Peyer's patch (tissue), 4 donors: ENCODE data around the gene RTP3. TPM values are rescaled to one million over a fixed set of nuclear protein-coding genes. Genes with fewer than 3 reads are reported as not detected.

Experiments used
- DNase-seq, 3 donors: peaks; one replicate each; pipeline ENCODE4 v3.0.0-alpha.2; 2017 to 2019
- H3K27ac ChIP-seq, 4 donors: fragments of 200-600 bp; sonication (generic); one replicate each; pipeline ENCODE4 v1.5.1; 2016 to 2019
- H3K27me3 ChIP-seq, 2 donors: fragments of 200-600 bp; sonication (generic); one replicate each; pipeline ENCODE4 v1.5.1; 2019
- H3K36me3 ChIP-seq, 3 donors: fragments of 200-600 bp; sonication (generic); one replicate each; pipeline ENCODE4 v1.5.1; 2016 to 2019
- H3K4me1 ChIP-seq, 4 donors: fragments of 200-600 bp; sonication (generic); one replicate each; pipeline ENCODE4 v1.5.1; 2016 to 2019
- H3K4me3 ChIP-seq, 4 donors: fragments of 200-600 bp; sonication (generic); 1 replicate in 3 of 4; 2 replicates in 1 of 4; pipeline ENCODE4 v1.5.1; 2016 to 2019; ENCODE audit warnings: mild to moderate bottlenecking in 1 of 4
- H3K9me3 ChIP-seq, 4 donors: fragments of 200-600 bp; sonication (generic); one replicate each; pipeline ENCODE4 v1.5.1; 2016 to 2019; ENCODE audit warnings: mild to moderate bottlenecking in 1 of 4
- CTCF ChIP-seq, 6 experiments: fragments of 450-650 bp in 4 of 6; fragments of 200-600 bp in 2 of 6; sonication (generic) in 1 of 6; IDR thresholded peaks; one replicate each; pipeline ENCODE4 v1.5.1; 2017 to 2019; ENCODE audit warnings: antibody characterized with exemption in 6 of 6, mild to moderate bottlenecking in 3 of 6, moderate library complexity in 1 of 6
- POLR2A ChIP-seq, 2 donors: fragments of 450-650 bp; IDR thresholded peaks; one replicate each; pipeline ENCODE4 v1.5.1; 2017; ENCODE audit warnings: antibody characterized with exemption in 2 of 2, mild to moderate bottlenecking in 2 of 2, moderate library complexity in 2 of 2
- total RNA-seq, 4 donors: library from RNA; depleted of rRNA; stranded (reverse); fragments of >200 nt; gene quantifications; one replicate each; pipeline ENCODE4 v1.1.0, GENCODE V29; 2016

RTP3 gene
- total RNA-seq, 4 donors from 2014 or later: not detected

GRCh38 chr3:46549408-46549904, 51.7 kb downstream of the RTP3 start:
- Histone ChIP-seq H3K4me3 (no peak overlapping the region), H3K27ac (no peak overlapping the region), H3K27me3 (no peaks in the 10 kb centered on the region), H3K9me3 (no peaks in the 10 kb centered on the region), H3K36me3 (no peaks in the 10 kb centered on the region), H3K4me1 (no peaks in the 10 kb centered on the region)
- DNase-seq: peak in 1 of 3 donors; percentile 15
- TF ChIP-seq CTCF (IDR thresholded peaks at IDR 0.05) (no peak), POLR2A (IDR thresholded peaks at IDR 0.05) (no peak)

DNA sequence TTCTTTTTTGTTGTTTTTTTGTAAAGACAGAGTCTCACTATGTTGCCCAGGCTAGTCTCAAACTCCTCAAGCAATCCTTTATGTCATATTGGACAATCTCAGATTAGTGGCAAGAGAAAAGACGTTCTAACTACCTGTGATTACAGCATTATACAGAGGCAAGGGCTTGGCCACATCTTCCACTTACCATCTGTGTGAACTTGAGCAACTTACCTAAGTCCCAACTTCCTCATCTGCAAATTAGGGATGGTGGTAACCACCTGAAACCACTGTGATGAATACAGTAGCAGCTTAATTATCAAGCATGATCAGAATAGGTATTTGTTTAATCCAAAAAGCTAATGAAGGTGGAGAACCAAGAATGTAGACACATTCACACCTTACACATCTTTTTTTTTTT, 52.2 kb downstream of the RTP3 start:
- no peak overlapping the region for H3K27ac ChIP-seq
- H3K4me1 ChIP-seq: no peaks in the 10 kb centered on the region
- TF ChIP-seq CTCF (IDR thresholded peaks at IDR 0.05) (no peak), POLR2A (IDR thresholded peaks at IDR 0.05) (no peak)
- H3K9me3 ChIP-seq: no peaks in the 10 kb centered on the region
- H3K27me3 ChIP-seq: no peaks in the 10 kb centered on the region
- no peaks in the 10 kb centered on the region for H3K36me3 ChIP-seq
- DNase-seq: peak in 1 of 3 donors; percentile 15
- H3K4me3 ChIP-seq: no peak overlapping the region

Other genes starting within 250 kb of the RTP3 start
- gene CCR2, start 143.9 kb upstream of the RTP3 start, total RNA-seq: 1 to 10 TPM in 1 of 4 donors, under 1 TPM in 2, not detected in 1; 0.70 to 4.1 (median 0.80) TPM
- 1 to 10 TPM in 2 of 4 donors, under 1 TPM in 2; 0.66 to 1.7 (median 1.1) TPM for gene CCR5, start 127.0 kb upstream of the RTP3 start, total RNA-seq
- gene CCRL2, start 90.7 kb upstream of the RTP3 start, total RNA-seq: 10 to 100 TPM in 3 of 4 donors, not detected in 1; 13.5 to 21.2 (median 16.0) TPM
- gene LTF, start 33.1 kb upstream of the RTP3 start, total RNA-seq: 10 to 100 TPM in 1 of 4 donors, 1 to 10 TPM in 1, under 1 TPM in 1, not detected in 1; 0.38 to 12.4 (median 1.1) TPM
- 10 to 100 TPM in 1 of 4 donors, 1 to 10 TPM in 1, under 1 TPM in 2; 0.35 to 23.9 (median 1.3) TPM for gene LRRC2, start 68.3 kb downstream of the RTP3 start, total RNA-seq
- not detected for gene FAM240A, start 114.5 kb downstream of the RTP3 start, total RNA-seq
- gene ALS2CL, start 195.7 kb downstream of the RTP3 start, total RNA-seq: 100 to 1,000 TPM in 1 of 4 donors, 10 to 100 TPM in 3; 64.3 to 113 (median 82.7) TPM
- gene TMIE, start 203.4 kb downstream of the RTP3 start, total RNA-seq: 1 to 10 TPM in 1 of 4 donors, not detected in 3; 1.3 TPM
- not detected for gene PRSS50, start 219.9 kb downstream of the RTP3 start, total RNA-seq